ENCODE data around the gene FYB1.

Gene FYB1

GRCh38 chr5:39121922-39122321 lies 97.4 kb downstream of the FYB1 start:
- DNase-seq (ENCODE audit: low read depth in 2 of 3, low spot score in 2 of 3) = no peak

GRCh38 chr5:39121315-39121714 lies 98.0 kb downstream of the FYB1 start:
- no peak for DNase-seq (ENCODE audit: low read depth in 2 of 3, low spot score in 2 of 3)

- no peak for DNase-seq (ENCODE audit: low read depth in 2 of 3, low spot score in 2 of 3)
Measured at GRCh38 chr5:39120052-39120420, 99.3 kb downstream of the FYB1 start.

GRCh38 chr5:39119404-39120051 lies 99.8 kb downstream of the FYB1 start:
- DNase-seq (ENCODE audit: low read depth in 2 of 3, low spot score in 2 of 3) = no peak

GRCh38 chr5:39118638-39119037 lies 100.7 kb downstream of the FYB1 start:
- no peak for DNase-seq (ENCODE audit: low read depth in 2 of 3, low spot score in 2 of 3)

GRCh38 chr5:39117401-39117800 lies 102.0 kb downstream of the FYB1 start:
- DNase-seq (ENCODE audit: low read depth in 2 of 3, low spot score in 2 of 3) = no peak

GRCh38 chr5:39116344-39117170 lies 102.8 kb downstream of the FYB1 start:
- DNase-seq (ENCODE audit: low read depth in 2 of 3, low spot score in 2 of 3) = no peak

GRCh38 chr5:39115644-39116343 lies 103.6 kb downstream of the FYB1 start:
- DNase-seq (ENCODE audit: low read depth in 2 of 3, low spot score in 2 of 3) = no peak

GRCh38 chr5:39114155-39114554 lies 105.2 kb downstream of the FYB1 start:
- no peak for DNase-seq (ENCODE audit: low read depth in 2 of 3, low spot score in 2 of 3)

GRCh38 chr5:39113354-39113953 lies 105.9 kb downstream of the FYB1 start:
- no peak for DNase-seq (ENCODE audit: low read depth in 2 of 3, low spot score in 2 of 3)

- no peak for DNase-seq (ENCODE audit: low read depth in 2 of 3, low spot score in 2 of 3)
Measured at GRCh38 chr5:39109606-39110005, 109.8 kb downstream of the FYB1 start.

- DNase-seq (ENCODE audit: low read depth in 2 of 3, low spot score in 2 of 3) = no peak
Measured at GRCh38 chr5:39108987-39109386, 110.4 kb downstream of the FYB1 start.

GRCh38 chr5:39107350-39107749 lies 112.0 kb downstream of the FYB1 start:
- no peak for DNase-seq (ENCODE audit: low read depth in 2 of 3, low spot score in 2 of 3)

GRCh38 chr5:39106322-39106721 lies 113.0 kb downstream of the FYB1 start:
- no peak for DNase-seq (ENCODE audit: low read depth in 2 of 3, low spot score in 2 of 3)

GRCh38 chr5:39104221-39104620 lies 115.1 kb downstream of the FYB1 start:
- no peak for DNase-seq (ENCODE audit: low read depth in 2 of 3, low spot score in 2 of 3)

GRCh38 chr5:39102684-39103155 lies 116.6 kb downstream of the FYB1 start:
- DNase-seq (ENCODE audit: low read depth in 2 of 3, low spot score in 2 of 3) = no peak

GRCh38 chr5:39100851-39101396 lies 118.4 kb downstream of the FYB1 start:
- DNase-seq (ENCODE audit: low read depth in 2 of 3, low spot score in 2 of 3) = no peak

- no peak for DNase-seq (ENCODE audit: low read depth in 2 of 3, low spot score in 2 of 3)
Measured at GRCh38 chr5:39100301-39100850, 119.0 kb downstream of the FYB1 start.

- no peak for DNase-seq (ENCODE audit: low read depth in 2 of 3, low spot score in 2 of 3)
Measured at GRCh38 chr5:39099831-39100230, 119.5 kb downstream of the FYB1 start.

GRCh38 chr5:39093352-39093751 lies 126.0 kb downstream of the FYB1 start:
- DNase-seq (ENCODE audit: low read depth in 2 of 3, low spot score in 2 of 3) = no peak
